Endothelial cell of umbilical vein (primary cell): ENCODE measurements around the gene SIAH1. TPM values are rescaled to one million over a fixed set of nuclear protein-coding genes. Genes with fewer than 3 reads are reported as not detected.

Source experiments
- BruUV-seq: library from RNA; stranded (reverse); fragments of 400-500 nt; replicated peaks from 2 replicates; lab custom pipeline; 2021; lab: Mats Ljungman, UMichigan
- CTCF ChIA-PET: fragments of 300-600, 350-600 bp; sonication (Branson Sonifier 250); formaldehyde crosslinking; loops from one replicate; lab custom pipeline; 2021; ENCODE audit warnings: antibody characterized with exemption, inconsistent platforms; lab: Charles Lee
- POLR2A ChIA-PET: fragments of 300-600, 350-600 bp; sonication (Branson Sonifier 250); formaldehyde crosslinking; loops from one replicate; lab custom pipeline; 2021; ENCODE audit warnings: antibody characterized with exemption, inconsistent platforms; lab: Charles Lee
- DNase-seq: peaks from one replicate; pipeline ENCODE4 v3.0.0-alpha.2; 2011; ENCODE audit warnings: low read depth, low spot score
- FAIRE-seq: peaks from 2 replicates; lab custom pipeline; 2011; peaks lifted over from hg19 to GRCh38; lab: Jason Lieb, UNC
- H2AFZ ChIP-seq: 2 replicates; pipeline ENCODE4 v1.6.0; 2012; ENCODE audit warnings: low read depth, low read length, control low read depth, inconsistent platforms
- H3K27ac ChIP-seq: 2 replicates; pipeline ENCODE4 v1.5.1; 2011; ENCODE audit warnings: low read depth, mild to moderate bottlenecking, control low read depth, low read length, moderate library complexity; ENCODE audit not compliant: insufficient read depth
- H3K27me3 ChIP-seq, 2 experiments: 2 replicates each; pipeline versions ENCODE4 v1.6.0 to v1.6.1; 2011; ENCODE audit warnings: low read length in 2 of 2, mixed read lengths in 1 of 2; ENCODE audit not compliant: control insufficient read depth in 2 of 2, insufficient read depth in 2 of 2
- H3K36me3 ChIP-seq, 2 experiments: 2 replicates in 1 of 2; 3 replicates in 1 of 2; pipeline ENCODE4 v1.5.1; 2011; ENCODE audit warnings: low read length in 2 of 2, mild to moderate bottlenecking in 1 of 2, moderate library complexity in 1 of 2; ENCODE audit not compliant: control insufficient read depth in 2 of 2, insufficient read depth in 2 of 2; ENCODE audit errors: extremely low read depth in 1 of 2
- H3K4me1 ChIP-seq: 3 replicates; pipeline ENCODE4 v1.5.1; 2011; ENCODE audit warnings: mild to moderate bottlenecking, low read length; ENCODE audit not compliant: control insufficient read depth, insufficient read depth; ENCODE audit errors: extremely low read depth
- H3K4me2 ChIP-seq: 2 replicates; pipeline ENCODE4 v1.6.1; 2011; ENCODE audit warnings: low read length, control low read depth, mixed read lengths; ENCODE audit not compliant: insufficient read depth
- H3K4me3 ChIP-seq, 3 experiments: fragments of 200-600 bp in 1 of 3; sonication (generic), shearing (Covaris generic) in 1 of 3; replicated peaks in 1 of 3; 2 replicates each; pipeline ENCODE4 v1.5.1; 2011 to 2016; ENCODE audit warnings: control low read depth in 3 of 3, low read length in 3 of 3, mild to moderate bottlenecking in 2 of 3, inconsistent platforms in 1 of 3, low read depth in 1 of 3, moderate library complexity in 1 of 3; ENCODE audit not compliant: insufficient read depth in 1 of 3
- H3K79me2 ChIP-seq: 2 replicates; pipeline ENCODE4 v1.6.0; 2012; ENCODE audit warnings: low read length, inconsistent platforms; ENCODE audit not compliant: control insufficient read depth, insufficient read depth
- H3K9ac ChIP-seq: replicated peaks from 2 replicates; pipeline ENCODE3; 2011; ENCODE audit warnings: low read length, control low read depth; ENCODE audit not compliant: insufficient read depth; ENCODE audit errors: extremely low read depth
- H3K9me1 ChIP-seq: replicated peaks from 3 replicates; pipeline ENCODE4 v1.6.0; 2011; ENCODE audit warnings: mild to moderate bottlenecking, low read length; ENCODE audit not compliant: control insufficient read depth, insufficient read depth; ENCODE audit errors: extremely low read depth
- H3K9me3 ChIP-seq: replicated peaks from 2 replicates; pipeline ENCODE4 v1.5.1; 2012; ENCODE audit warnings: low read length, inconsistent platforms; ENCODE audit not compliant: control insufficient read depth, insufficient read depth
- H4K20me1 ChIP-seq: replicated peaks from 2 replicates; pipeline ENCODE3; 2011; ENCODE audit warnings: mild to moderate bottlenecking, low read length; ENCODE audit not compliant: control insufficient read depth, insufficient read depth; ENCODE audit errors: extremely low read depth
- EZH2 ChIP-seq: IDR thresholded peaks from 2 replicates; pipeline ENCODE4 v1.6.1; 2012; ENCODE audit warnings: borderline replicate concordance, low read depth, mild to moderate bottlenecking, moderate library complexity, low read length, inconsistent platforms; ENCODE audit not compliant: severe bottlenecking
- FOS ChIP-seq: IDR thresholded peaks from 2 replicates; pipeline ENCODE4 v1.6.1; 2011; ENCODE audit warnings: mild to moderate bottlenecking, low read length, moderate library complexity, borderline replicate concordance; ENCODE audit not compliant: insufficient read depth
- GATA2 ChIP-seq: IDR thresholded peaks from 2 replicates; pipeline ENCODE4 v1.7.0; 2011; ENCODE audit warnings: low read depth, mild to moderate bottlenecking, moderate library complexity, mixed read lengths, low read length; ENCODE audit not compliant: insufficient read length, insufficient read depth
- JUN ChIP-seq: IDR thresholded peaks from 2 replicates; pipeline ENCODE4 v1.6.1; 2011; ENCODE audit warnings: borderline replicate concordance, low read depth; ENCODE audit not compliant: insufficient read length, insufficient read depth
- MYC ChIP-seq: IDR thresholded peaks from one replicate; pipeline ENCODE4 v1.6.1; 2011; ENCODE audit warnings: mild to moderate bottlenecking, low read depth, low read length
- POLR2A ChIP-seq: IDR thresholded peaks from 2 replicates; pipeline ENCODE4 v1.6.1; 2012; ENCODE audit warnings: low read depth, mild to moderate bottlenecking, control low read depth, low read length
- POLR2AphosphoS5 ChIP-seq: IDR thresholded peaks from 2 replicates; pipeline ENCODE4 v1.6.1; 2012; ENCODE audit warnings: low read depth, mild to moderate bottlenecking, control low read depth, low read length, moderate library complexity; ENCODE audit not compliant: insufficient read depth
- dilution Hi-C: fragments of 300-500 bp; cut with MboI; formaldehyde crosslinking; loops from one replicate; pipeline ENCODE4 v1.15.0; 2019; ENCODE audit warnings: low sequenced_read_pairs; ENCODE audit not compliant: extremely low pct_ligation_motif_present
- intact Hi-C: fragments of 100-400 bp; cut with micrococcal nuclease; formaldehyde crosslinking; loops from one replicate; pipeline ENCODE4 v1.10.0; 2022
- polyA plus RNA-seq, 4 experiments: library from polyadenylated mRNA; depleted of rRNA in 3 of 4; stranded (reverse) in 3 of 4; unstranded in 1 of 4; fragments of >200 nt; gene quantifications; 2 replicates each; pipeline versions ENCODE4 v1.2.1 to v1.2.3, GENCODE V29; 2011 to 2012; ENCODE audit warnings: missing spikeins in 1 of 4
- total RNA-seq: library from RNA; stranded (reverse); gene quantifications from 2 replicates; pipeline ENCODE4 v1.2.3, GENCODE V29; 2021
- TF ChIP-seq, protein P1 (sequence below): IDR thresholded peaks from 2 replicates; pipeline ENCODE4 v1.6.1; 2011; ENCODE audit not compliant: insufficient read depth, insufficient read length
- TF ChIP-seq, protein P2 (sequence below), 2 donors: IDR thresholded peaks; 1 replicate in 1 of 2; 2 replicates in 1 of 2; pipeline ENCODE4 v1.5.1; 2011; ENCODE audit warnings: low read length in 2 of 2, mild to moderate bottlenecking in 2 of 2, moderate library complexity in 2 of 2, control low read depth in 1 of 2, inconsistent platforms in 1 of 2, low read depth in 1 of 2; ENCODE audit not compliant: insufficient read depth in 1 of 2; ENCODE audit errors: extremely low read depth in 1 of 2

Gene SIAH1
- total and polyA plus RNA-seq, 2 donors (not counting 3 experiments of a cell fraction or from before 2014, with no cell fraction given): 14.4 to 19.9 TPM

DNA sequence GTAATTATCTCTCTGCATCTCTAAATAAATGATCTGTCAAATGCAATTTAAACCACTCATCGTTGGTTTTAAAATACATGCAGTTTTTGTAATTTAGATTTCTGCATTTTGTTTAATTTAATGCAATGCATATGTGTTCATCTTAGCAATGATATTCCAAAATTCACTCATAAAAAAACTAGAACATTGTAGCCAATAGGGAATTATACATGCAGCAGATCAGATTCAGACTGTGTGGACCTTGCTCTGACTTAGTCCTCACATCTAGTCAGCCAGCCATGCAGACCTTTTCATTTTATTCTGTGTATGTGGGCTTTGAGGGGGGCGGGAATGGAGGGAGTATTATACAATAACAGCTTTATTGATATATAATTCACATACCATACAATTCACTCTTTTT, 37.3 kb upstream of the SIAH1 start:
- Histone ChIP-seq H3K9me1 (no peaks in the 10 kb centered on the region), H3K4me3 (no peak overlapping the region), H3K9me3 (no peaks in the 10 kb centered on the region), H3K27ac (no peak overlapping the region), H3K4me2 (no peak overlapping the region), H3K36me3 (no peaks in the 10 kb centered on the region), H3K79me2 (no peaks in the 10 kb centered on the region), H4K20me1 (no peaks in the 10 kb centered on the region), H3K9ac (no peak overlapping the region), H3K27me3 (no peaks in the 10 kb centered on the region), H2AFZ (no peak overlapping the region), H3K4me1 (no peaks in the 10 kb centered on the region)
- FAIRE-seq (no peak), DNase-seq (no peak)
- POLR2A ChIA-PET: no interaction called here
- dilution Hi-C loops (no loop called here), intact Hi-C loops (no loop called here)
- BruUV-seq: no TSS peak
- CTCF ChIA-PET: interaction anchor here (0.9 to 1.1 kb wide), 2 partner anchors 13 to 208 kb away, joined by 3 read pairs; no protein-coding TSS in a partner anchor
- TF ChIP-seq, protein P1, sequence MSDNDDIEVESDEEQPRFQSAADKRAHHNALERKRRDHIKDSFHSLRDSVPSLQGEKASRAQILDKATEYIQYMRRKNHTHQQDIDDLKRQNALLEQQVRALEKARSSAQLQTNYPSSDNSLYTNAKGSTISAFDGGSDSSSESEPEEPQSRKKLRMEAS: no peak
- TF ChIP-seq MYC: no peak
- no peak for TF ChIP-seq POLR2A
- TF ChIP-seq JUN: no peak
- no peak for TF ChIP-seq POLR2AphosphoS5
- TF ChIP-seq FOS: no peak
- no peak for TF ChIP-seq EZH2
- TF ChIP-seq GATA2: no peak
- TF ChIP-seq, protein P2, sequence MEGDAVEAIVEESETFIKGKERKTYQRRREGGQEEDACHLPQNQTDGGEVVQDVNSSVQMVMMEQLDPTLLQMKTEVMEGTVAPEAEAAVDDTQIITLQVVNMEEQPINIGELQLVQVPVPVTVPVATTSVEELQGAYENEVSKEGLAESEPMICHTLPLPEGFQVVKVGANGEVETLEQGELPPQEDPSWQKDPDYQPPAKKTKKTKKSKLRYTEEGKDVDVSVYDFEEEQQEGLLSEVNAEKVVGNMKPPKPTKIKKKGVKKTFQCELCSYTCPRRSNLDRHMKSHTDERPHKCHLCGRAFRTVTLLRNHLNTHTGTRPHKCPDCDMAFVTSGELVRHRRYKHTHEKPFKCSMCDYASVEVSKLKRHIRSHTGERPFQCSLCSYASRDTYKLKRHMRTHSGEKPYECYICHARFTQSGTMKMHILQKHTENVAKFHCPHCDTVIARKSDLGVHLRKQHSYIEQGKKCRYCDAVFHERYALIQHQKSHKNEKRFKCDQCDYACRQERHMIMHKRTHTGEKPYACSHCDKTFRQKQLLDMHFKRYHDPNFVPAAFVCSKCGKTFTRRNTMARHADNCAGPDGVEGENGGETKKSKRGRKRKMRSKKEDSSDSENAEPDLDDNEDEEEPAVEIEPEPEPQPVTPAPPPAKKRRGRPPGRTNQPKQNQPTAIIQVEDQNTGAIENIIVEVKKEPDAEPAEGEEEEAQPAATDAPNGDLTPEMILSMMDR (IDR thresholded peaks at IDR 0.05; ENCODE audit: extremely low read depth in 1 of 2, insufficient read depth in 1 of 2, low read depth in 1 of 2, low read length in 2 of 2): no peak
